PFSK-1 (cell line): Measurements from ENCODE around the gene CAMSAP2.

ENCODE experiments used
- FOXP2 ChIP-seq: optimal IDR thresholded peaks from 2 replicates; pipeline ENCODE3; 2011; ENCODE audit warnings: borderline replicate concordance, control low read depth, inconsistent platforms; ENCODE audit not compliant: insufficient read depth; ENCODE audit errors: extremely low read length, extremely low read depth
- POLR2AphosphoS5 ChIP-seq: IDR thresholded peaks from 2 replicates; pipeline ENCODE4 v1.6.1; 2012; ENCODE audit warnings: low read depth, mild to moderate bottlenecking, control low read depth, low read length, moderate library complexity
- SIN3A ChIP-seq: IDR thresholded peaks from 2 replicates; pipeline ENCODE4 v1.6.1; 2012; ENCODE audit warnings: mild to moderate bottlenecking, low read length, moderate library complexity, borderline replicate concordance; ENCODE audit not compliant: insufficient read depth
- TAF1 ChIP-seq: IDR thresholded peaks from 2 replicates; pipeline ENCODE4 v1.6.1; 2012; ENCODE audit warnings: low read length, control low read depth, borderline replicate concordance; ENCODE audit not compliant: insufficient read depth
- TF ChIP-seq, protein P1 (sequence below), 2 experiments: IDR thresholded peaks; 2 replicates each; pipeline versions ENCODE4 v1.6.1 to v1.8.0; 2011 to 2012; ENCODE audit warnings: low read depth in 2 of 2, low read length in 2 of 2, control low read depth in 1 of 2, inconsistent platforms in 1 of 2, mild to moderate bottlenecking in 1 of 2, moderate library complexity in 1 of 2; ENCODE audit not compliant: insufficient read depth in 1 of 2

Gene CAMSAP2

DNA sequence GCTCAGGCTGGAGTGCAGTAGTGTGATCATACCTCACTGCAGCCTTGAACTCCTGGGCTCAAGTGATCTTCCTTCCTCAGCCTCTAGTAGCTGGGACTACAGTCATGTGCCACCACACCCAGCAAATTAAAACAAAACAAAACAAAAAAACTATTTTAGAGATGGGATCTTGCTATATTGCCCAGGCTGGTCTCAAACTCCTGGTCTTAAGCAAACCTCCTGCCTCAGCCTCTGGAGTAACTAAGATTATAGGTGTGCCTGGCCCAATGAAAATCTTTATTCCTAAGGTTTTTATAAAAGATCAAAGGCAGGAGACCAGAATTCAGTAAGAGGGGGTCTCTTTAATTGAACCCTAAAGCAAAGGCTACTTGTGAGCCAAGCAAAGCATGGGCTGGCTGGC is 166.1 kb downstream of the CAMSAP2 start:
- TF ChIP-seq POLR2AphosphoS5, result no peak

DNA sequence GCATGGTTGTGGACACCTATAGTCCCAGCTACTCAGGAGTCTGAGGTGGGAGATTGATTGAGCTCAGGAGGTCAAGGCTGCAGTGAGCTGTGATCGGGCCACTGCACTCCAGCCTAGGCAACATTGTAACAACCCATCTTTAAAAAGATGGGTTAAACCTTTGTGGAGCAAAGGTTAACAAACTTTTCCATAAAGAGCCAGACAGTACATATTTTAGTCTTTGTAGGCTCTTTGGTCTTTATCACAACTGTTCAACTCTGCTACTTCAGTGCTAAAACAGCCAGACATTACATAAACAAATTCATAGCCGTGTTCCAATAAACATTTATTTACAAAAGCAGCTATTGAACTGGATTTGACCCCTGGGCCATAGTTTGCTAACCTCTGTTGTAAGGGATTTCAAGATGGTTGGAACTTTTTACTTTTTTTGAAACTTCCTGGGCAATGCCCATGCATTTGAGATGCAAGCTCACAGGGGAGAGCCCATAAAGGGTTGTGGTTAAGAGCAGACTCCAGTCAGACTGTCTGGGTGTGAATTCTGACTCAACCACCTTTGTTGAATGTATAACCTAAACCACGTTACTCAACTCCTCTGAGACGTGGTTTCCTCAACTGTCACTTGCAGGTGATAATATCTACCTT is 166.8 kb downstream of the CAMSAP2 start:
- TF ChIP-seq FOXP2, result no peak
- no peak for TF ChIP-seq SIN3A
- no peak for TF ChIP-seq POLR2AphosphoS5
- TF ChIP-seq, protein P1, sequence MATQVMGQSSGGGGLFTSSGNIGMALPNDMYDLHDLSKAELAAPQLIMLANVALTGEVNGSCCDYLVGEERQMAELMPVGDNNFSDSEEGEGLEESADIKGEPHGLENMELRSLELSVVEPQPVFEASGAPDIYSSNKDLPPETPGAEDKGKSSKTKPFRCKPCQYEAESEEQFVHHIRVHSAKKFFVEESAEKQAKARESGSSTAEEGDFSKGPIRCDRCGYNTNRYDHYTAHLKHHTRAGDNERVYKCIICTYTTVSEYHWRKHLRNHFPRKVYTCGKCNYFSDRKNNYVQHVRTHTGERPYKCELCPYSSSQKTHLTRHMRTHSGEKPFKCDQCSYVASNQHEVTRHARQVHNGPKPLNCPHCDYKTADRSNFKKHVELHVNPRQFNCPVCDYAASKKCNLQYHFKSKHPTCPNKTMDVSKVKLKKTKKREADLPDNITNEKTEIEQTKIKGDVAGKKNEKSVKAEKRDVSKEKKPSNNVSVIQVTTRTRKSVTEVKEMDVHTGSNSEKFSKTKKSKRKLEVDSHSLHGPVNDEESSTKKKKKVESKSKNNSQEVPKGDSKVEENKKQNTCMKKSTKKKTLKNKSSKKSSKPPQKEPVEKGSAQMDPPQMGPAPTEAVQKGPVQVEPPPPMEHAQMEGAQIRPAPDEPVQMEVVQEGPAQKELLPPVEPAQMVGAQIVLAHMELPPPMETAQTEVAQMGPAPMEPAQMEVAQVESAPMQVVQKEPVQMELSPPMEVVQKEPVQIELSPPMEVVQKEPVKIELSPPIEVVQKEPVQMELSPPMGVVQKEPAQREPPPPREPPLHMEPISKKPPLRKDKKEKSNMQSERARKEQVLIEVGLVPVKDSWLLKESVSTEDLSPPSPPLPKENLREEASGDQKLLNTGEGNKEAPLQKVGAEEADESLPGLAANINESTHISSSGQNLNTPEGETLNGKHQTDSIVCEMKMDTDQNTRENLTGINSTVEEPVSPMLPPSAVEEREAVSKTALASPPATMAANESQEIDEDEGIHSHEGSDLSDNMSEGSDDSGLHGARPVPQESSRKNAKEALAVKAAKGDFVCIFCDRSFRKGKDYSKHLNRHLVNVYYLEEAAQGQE (IDR thresholded peaks at IDR 0.05; ENCODE audit: insufficient read depth in 1 of 2, low read depth in 2 of 2, low read length in 2 of 2), result no peak
- no peak for TF ChIP-seq TAF1

DNA sequence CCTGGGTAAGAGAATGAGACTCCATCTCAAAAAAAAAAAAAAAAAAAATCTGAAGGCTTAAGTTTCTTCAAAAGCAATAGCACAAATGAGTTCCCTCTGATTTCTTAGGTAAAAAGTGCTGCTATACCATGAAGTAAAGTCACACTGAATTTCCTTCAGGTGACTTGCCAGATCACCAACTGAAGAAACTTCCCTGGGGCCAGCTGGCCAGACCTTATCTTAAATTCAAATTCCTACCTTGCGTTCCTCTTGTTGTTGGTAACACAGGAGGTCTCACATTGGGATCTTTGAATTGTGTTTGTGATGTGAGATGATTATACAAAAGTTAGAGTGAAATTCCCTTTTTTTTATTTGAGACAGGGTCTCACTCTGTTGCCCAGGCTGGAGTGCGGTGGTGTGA is 167.8 kb downstream of the CAMSAP2 start:
- TF ChIP-seq TAF1, result no peak
- no peak for TF ChIP-seq SIN3A
- no peak for TF ChIP-seq POLR2AphosphoS5
- TF ChIP-seq, protein P1 (IDR thresholded peaks at IDR 0.05; ENCODE audit: insufficient read depth in 1 of 2, low read depth in 2 of 2, low read length in 2 of 2), result no peak
- no peak for TF ChIP-seq FOXP2

DNA sequence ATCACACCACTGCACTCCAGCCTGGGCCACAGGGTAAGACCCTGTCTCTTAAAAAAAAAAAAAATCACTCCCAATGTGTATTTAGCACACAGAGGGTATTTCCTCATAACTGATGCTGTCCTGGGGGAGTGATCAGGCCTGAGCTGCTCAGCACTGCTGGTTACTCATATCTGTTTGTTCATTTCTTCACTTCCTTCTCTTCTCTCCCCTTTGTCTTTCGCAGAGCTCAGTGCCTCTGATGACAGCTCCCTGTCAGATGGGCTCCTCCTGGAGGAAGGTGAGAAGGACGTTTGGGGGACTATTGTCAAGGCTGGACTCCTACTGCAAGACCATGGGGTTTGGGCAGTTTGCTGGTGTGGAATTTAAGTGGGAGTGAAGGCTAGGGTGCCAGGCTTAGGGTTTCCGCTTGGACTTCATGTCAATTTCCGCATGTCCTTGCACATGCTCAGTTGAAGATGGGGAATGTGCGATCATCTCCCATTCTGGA is 169.0 kb downstream of the CAMSAP2 start:
- TF ChIP-seq POLR2AphosphoS5 (no peak), TAF1 (no peak), FOXP2 (no peak), SIN3A (no peak)
- TF ChIP-seq, protein P1 (IDR thresholded peaks at IDR 0.05; ENCODE audit: insufficient read depth in 1 of 2, low read depth in 2 of 2, low read length in 2 of 2), result no peak

DNA sequence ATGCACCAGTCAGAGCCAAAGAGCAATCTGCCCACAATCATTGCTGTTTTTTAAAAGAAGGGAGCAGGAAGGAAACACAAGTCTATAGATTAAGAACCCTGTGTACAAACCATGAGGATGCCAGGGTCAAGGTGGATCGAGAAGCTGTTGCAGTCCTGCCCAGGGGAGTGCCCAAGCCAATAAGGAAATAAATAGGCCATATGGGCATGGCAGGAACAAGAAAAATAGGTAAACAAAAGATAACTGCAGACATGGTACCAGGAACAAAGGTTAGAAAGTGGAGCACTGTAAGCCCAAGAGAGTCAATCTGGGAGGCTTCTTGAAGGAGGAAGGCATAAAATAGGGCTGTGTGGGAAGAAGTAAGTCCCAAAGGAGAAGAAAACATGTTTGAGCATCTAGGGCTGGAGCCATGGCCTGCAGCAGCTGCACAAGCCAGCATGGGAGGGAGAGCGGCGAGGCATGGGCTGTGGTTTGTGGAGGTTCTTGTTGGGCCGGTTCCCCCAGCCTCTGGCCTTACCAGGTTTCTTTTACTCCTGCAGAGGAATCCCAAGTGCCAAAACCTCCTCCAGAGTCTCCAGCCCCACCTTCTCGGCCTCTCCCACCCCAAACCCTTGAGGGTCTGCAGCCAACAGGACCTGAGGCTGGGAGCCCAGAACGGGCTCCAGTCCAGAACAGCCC is 169.6 kb downstream of the CAMSAP2 start:
- TF ChIP-seq POLR2AphosphoS5 (no peak), SIN3A (no peak), TAF1 (no peak), FOXP2 (no peak)
- TF ChIP-seq, protein P1 (IDR thresholded peaks at IDR 0.05; ENCODE audit: insufficient read depth in 1 of 2, low read depth in 2 of 2, low read length in 2 of 2), result no peak
